Thoracic aorta (tissue), 2 donors: ENCODE measurements around the gene MCM9. TPM values are rescaled to one million over a fixed set of nuclear protein-coding genes. Genes with fewer than 3 reads are reported as not detected.

ENCODE experiments used
- ATAC-seq: fragments of 150-250 bp; one replicate; pipeline ENCODE4 v1.8.0; 2017; ENCODE audit warnings: low read depth; ENCODE audit not compliant: insufficient number of reproducible peaks, low FRiP score
- DNase-seq: peaks from one replicate; pipeline ENCODE4 v3.0.0-alpha.2; 2020; ENCODE audit warnings: low spot score
- H3K27ac ChIP-seq, 2 donors: fragments of 200-600 bp; sonication (generic); 1 replicate in 1 of 2; 2 replicates in 1 of 2; pipeline ENCODE4 v1.5.1; 2016; ENCODE audit warnings: mild to moderate bottlenecking in 2 of 2, moderate library complexity in 2 of 2
- H3K27me3 ChIP-seq: fragments of 200-600 bp; sonication (generic); replicated peaks from 2 replicates; pipeline ENCODE4 v1.6.0; 2016; ENCODE audit warnings: mild to moderate bottlenecking; ENCODE audit not compliant: insufficient read depth
- H3K36me3 ChIP-seq: fragments of 200-600 bp; sonication (generic); one replicate; pipeline ENCODE4 v1.5.1; 2016
- H3K4me1 ChIP-seq, 2 donors: fragments of 200-600 bp; sonication (generic); 1 replicate in 1 of 2; 2 replicates in 1 of 2; pipeline versions ENCODE4 v1.5.1 to v1.6.0; 2016; ENCODE audit warnings: low read depth in 2 of 2, mild to moderate bottlenecking in 1 of 2; ENCODE audit not compliant: control insufficient read depth in 1 of 2
- H3K4me3 ChIP-seq: fragments of 200-600 bp; sonication (generic); 2 replicates; pipeline ENCODE4 v1.5.1; 2016; ENCODE audit warnings: mild to moderate bottlenecking
- H3K9me3 ChIP-seq: fragments of 200-600 bp; sonication (generic); 2 replicates; pipeline ENCODE4 v1.5.1; 2016
- CTCF ChIP-seq: fragments of 200-600 bp; sonication (generic); IDR thresholded peaks from one replicate; pipeline ENCODE4 v1.5.1; 2019; ENCODE audit warnings: antibody characterized with exemption
- total RNA-seq, 2 donors: library from RNA; depleted of rRNA; stranded (reverse); fragments of >200 nt; gene quantifications; one replicate each; pipeline versions ENCODE4 v1.1.0 to v1.2.3, GENCODE V29; 2016

Gene MCM9
- total RNA-seq, 2 donors from 2014 or later: 14.1 to 22.2 TPM

- TF ChIP-seq CTCF: no peak
- no peaks in the 10 kb centered on the region for H3K36me3 ChIP-seq
- H3K4me1 ChIP-seq: no peaks in the 10 kb centered on the region
- no peak overlapping the region for H3K4me3 ChIP-seq
- H3K9me3 ChIP-seq: peaks cover 12% of the 10 kb centered on the region
- H3K27ac ChIP-seq: no peak overlapping the region
- DNase-seq (no peak), ATAC-seq (no peak)
- no peaks in the 10 kb centered on the region for H3K27me3 ChIP-seq
Measured at GRCh38 chr6:118952683-118953082, 17.7 kb upstream of the MCM9 start.

- Histone ChIP-seq H3K27ac (no peak overlapping the region), H3K4me1 (no peaks in the 10 kb centered on the region), H3K9me3 (peaks cover 36% of the 10 kb centered on the region), H3K27me3 (no peaks in the 10 kb centered on the region), H3K4me3 (no peak overlapping the region), H3K36me3 (no peaks in the 10 kb centered on the region)
- DNase-seq (no peak), ATAC-seq (no peak)
- no peak for TF ChIP-seq CTCF
Measured at GRCh38 chr6:118945217-118945616, 10.3 kb upstream of the MCM9 start.

- no peak for ATAC-seq
- DNase-seq: no peak
- no peak for TF ChIP-seq CTCF
Measured at GRCh38 chr6:118940770-118941169, 5.8 kb upstream of the MCM9 start.

GRCh38 chr6:118939683-118940082 is 4.7 kb upstream of the MCM9 start:
- no peak for ATAC-seq
- no peak for TF ChIP-seq CTCF
- Histone ChIP-seq H3K4me1 (peaks cover 0 to 4% of the 10 kb centered on the region in 2 donors), H3K9me3 (peaks cover 7% of the 10 kb centered on the region), H3K36me3 (no peaks in the 10 kb centered on the region), H3K4me3 (no peak overlapping the region), H3K27ac (no peak overlapping the region), H3K27me3 (no peaks in the 10 kb centered on the region)
- no peak for DNase-seq

More at GRCh38 chr6:118940770-118941169, 5.8 kb upstream of the MCM9 start:
- no peak overlapping the region for H3K27ac ChIP-seq
- peaks cover 0 to 3% of the 10 kb centered on the region in 2 donors for H3K4me1 ChIP-seq
- no peaks in the 10 kb centered on the region for H3K27me3 ChIP-seq
- H3K4me3 ChIP-seq: no peak overlapping the region
- H3K36me3 ChIP-seq: no peaks in the 10 kb centered on the region
- peaks cover 17% of the 10 kb centered on the region for H3K9me3 ChIP-seq

- Histone ChIP-seq H3K27ac (no peak overlapping the region), H3K36me3 (no peaks in the 10 kb centered on the region), H3K9me3 (no peaks in the 10 kb centered on the region), H3K4me3 (no peak overlapping the region), H3K27me3 (no peaks in the 10 kb centered on the region), H3K4me1 (peaks cover 0 to 4% of the 10 kb centered on the region in 2 donors)
- no peak for TF ChIP-seq CTCF
- DNase-seq: no peak
- ATAC-seq: no peak
Measured at GRCh38 chr6:118935978-118936703, 1.2 kb upstream of the MCM9 start.
